Measurements from ENCODE around the gene SLC44A1.

The SLC44A1 gene

DNA sequence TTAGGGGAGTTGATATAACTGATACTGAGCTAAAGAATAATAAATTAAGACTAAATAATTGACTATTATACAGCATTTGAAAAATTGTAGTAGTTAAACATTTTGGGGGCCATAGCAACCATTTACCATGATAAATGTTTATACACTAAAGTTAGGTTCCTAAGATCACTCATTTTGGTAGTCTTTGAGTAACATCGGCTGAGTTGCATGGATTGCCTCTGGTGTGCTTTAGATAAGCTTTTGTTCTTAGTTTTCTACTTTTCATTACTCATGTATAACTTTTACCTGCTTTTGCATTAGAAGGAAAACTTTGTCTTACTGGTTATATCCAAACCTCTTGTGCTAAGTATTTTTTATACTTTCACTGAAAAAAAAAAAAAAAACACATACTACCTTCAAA lies 101.2 kb downstream of the SLC44A1 start:
- TF ChIP-seq, protein P1, sequence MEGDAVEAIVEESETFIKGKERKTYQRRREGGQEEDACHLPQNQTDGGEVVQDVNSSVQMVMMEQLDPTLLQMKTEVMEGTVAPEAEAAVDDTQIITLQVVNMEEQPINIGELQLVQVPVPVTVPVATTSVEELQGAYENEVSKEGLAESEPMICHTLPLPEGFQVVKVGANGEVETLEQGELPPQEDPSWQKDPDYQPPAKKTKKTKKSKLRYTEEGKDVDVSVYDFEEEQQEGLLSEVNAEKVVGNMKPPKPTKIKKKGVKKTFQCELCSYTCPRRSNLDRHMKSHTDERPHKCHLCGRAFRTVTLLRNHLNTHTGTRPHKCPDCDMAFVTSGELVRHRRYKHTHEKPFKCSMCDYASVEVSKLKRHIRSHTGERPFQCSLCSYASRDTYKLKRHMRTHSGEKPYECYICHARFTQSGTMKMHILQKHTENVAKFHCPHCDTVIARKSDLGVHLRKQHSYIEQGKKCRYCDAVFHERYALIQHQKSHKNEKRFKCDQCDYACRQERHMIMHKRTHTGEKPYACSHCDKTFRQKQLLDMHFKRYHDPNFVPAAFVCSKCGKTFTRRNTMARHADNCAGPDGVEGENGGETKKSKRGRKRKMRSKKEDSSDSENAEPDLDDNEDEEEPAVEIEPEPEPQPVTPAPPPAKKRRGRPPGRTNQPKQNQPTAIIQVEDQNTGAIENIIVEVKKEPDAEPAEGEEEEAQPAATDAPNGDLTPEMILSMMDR (IDR thresholded peaks at IDR 0.05; ENCODE audit: low read depth, low read length) = no peak
- TF ChIP-seq, protein P2, sequence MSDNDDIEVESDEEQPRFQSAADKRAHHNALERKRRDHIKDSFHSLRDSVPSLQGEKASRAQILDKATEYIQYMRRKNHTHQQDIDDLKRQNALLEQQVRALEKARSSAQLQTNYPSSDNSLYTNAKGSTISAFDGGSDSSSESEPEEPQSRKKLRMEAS (IDR thresholded peaks at IDR 0.05; ENCODE audit: low read depth, low read length) = no peak
- no peak for TF ChIP-seq MYC (IDR thresholded peaks at IDR 0.05; ENCODE audit: low read depth, low read length)
- TF ChIP-seq POLR2A (IDR thresholded peaks at IDR 0.05; ENCODE audit: extremely low read depth, insufficient read length) = no peak
- no peak for DNase-seq (ENCODE audit: low read depth)
- no peak overlapping the region for H3K4me3 ChIP-seq (ENCODE audit: low read depth, low read length)

DNA sequence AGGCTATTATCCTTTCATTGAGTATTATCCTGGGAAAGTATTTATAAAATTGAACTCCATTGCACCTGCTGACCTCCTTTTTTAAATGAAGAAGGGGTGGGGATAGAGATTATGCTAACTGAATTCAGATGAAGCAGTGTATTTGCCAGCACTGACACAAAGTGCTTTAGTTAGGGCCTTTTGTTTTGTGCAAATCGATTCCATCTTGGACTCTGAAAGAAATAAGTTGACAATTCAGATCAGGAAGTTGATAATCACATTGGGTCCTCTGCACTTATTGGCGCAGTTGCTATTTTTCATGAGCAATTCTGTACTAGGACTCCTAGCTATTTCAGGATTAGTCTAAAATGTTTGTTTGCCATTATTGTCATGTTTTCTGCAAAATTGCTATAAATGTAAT lies 101.8 kb downstream of the SLC44A1 start:
- H3K4me3 ChIP-seq (ENCODE audit: low read depth, low read length) = no peak overlapping the region
- TF ChIP-seq POLR2A (IDR thresholded peaks at IDR 0.05; ENCODE audit: extremely low read depth, insufficient read length) (no peak), MYC (IDR thresholded peaks at IDR 0.05; ENCODE audit: low read depth, low read length) (no peak)
- TF ChIP-seq, protein P1 (IDR thresholded peaks at IDR 0.05; ENCODE audit: low read depth, low read length) = no peak
- TF ChIP-seq, protein P2 (IDR thresholded peaks at IDR 0.05; ENCODE audit: low read depth, low read length) = no peak
- DNase-seq (ENCODE audit: low read depth) = no peak

DNA sequence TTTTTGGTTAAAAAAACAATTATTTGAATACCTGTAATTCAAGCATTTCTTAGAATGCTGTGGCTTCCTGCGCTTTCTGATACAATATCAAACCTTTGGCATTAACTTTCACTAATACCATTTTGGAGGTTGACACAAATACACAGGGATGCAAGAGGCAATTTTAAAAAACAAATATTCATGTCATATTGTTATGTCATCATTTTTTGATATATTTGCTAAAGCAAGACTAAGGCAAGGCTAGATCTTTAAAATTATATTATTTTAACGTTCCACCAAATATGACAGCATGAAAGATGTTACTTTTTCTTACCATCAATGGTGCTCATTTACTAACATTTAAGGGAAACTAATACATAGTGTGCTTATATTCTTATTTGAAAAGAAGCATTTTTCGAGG lies 110.0 kb downstream of the SLC44A1 start:
- H3K4me3 ChIP-seq (ENCODE audit: low read depth, low read length) = no peak overlapping the region
- DNase-seq (ENCODE audit: low read depth) = no peak
- TF ChIP-seq, protein P1 (IDR thresholded peaks at IDR 0.05; ENCODE audit: low read depth, low read length) = no peak
- TF ChIP-seq MYC (IDR thresholded peaks at IDR 0.05; ENCODE audit: low read depth, low read length) (no peak), POLR2A (IDR thresholded peaks at IDR 0.05; ENCODE audit: extremely low read depth, insufficient read length) (no peak)
- TF ChIP-seq, protein P2 (IDR thresholded peaks at IDR 0.05; ENCODE audit: low read depth, low read length) = no peak

DNA sequence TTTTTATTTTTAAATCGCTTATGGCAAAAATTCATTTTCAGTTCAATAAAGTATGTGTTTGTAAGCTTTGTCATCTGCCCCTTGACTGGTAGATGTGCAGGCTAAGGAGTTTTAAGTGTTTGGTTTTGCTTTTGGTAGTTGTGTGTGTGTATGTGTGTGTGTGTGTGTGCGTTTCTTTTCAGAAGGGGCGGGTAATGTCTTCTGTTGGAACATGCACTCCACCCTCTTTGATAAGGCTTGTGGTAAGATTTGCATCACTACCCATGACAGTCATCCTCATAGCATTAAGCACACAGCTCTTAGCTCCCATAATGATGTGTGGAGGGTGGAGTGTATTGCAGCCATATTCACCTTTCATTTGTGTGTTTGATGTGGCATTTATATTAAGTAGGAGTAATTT lies 111.3 kb downstream of the SLC44A1 start:
- TF ChIP-seq MYC (IDR thresholded peaks at IDR 0.05; ENCODE audit: low read depth, low read length) (no peak), POLR2A (IDR thresholded peaks at IDR 0.05; ENCODE audit: extremely low read depth, insufficient read length) (no peak)
- TF ChIP-seq, protein P2 (IDR thresholded peaks at IDR 0.05; ENCODE audit: low read depth, low read length) = no peak
- TF ChIP-seq, protein P1 (IDR thresholded peaks at IDR 0.05; ENCODE audit: low read depth, low read length) = no peak
- no peak overlapping the region for H3K4me3 ChIP-seq (ENCODE audit: low read depth, low read length)
- no peak for DNase-seq (ENCODE audit: low read depth)

DNA sequence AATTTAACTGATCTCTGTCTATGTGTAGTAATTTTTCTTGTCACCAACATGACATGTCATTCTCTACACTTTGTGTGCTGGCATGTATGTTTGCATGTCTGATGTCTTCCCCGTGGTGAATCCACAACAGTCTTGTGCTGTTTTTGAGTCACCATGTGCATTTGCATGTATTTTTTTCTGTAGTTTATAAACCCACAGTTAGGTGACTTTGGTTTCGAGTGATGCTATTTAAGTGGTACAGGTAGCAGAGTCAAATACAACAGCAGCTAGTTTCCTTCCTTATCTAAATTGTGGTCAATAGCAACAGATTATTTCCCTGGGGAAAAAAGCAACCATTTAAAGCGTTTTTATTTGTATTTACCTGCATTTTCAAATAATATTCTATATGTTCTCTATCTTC lies 113.5 kb downstream of the SLC44A1 start:
- TF ChIP-seq POLR2A (IDR thresholded peaks at IDR 0.05; ENCODE audit: extremely low read depth, insufficient read length) (no peak), MYC (IDR thresholded peaks at IDR 0.05; ENCODE audit: low read depth, low read length) (no peak)
- TF ChIP-seq, protein P2 (IDR thresholded peaks at IDR 0.05; ENCODE audit: low read depth, low read length) = no peak
- no peak overlapping the region for H3K4me3 ChIP-seq (ENCODE audit: low read depth, low read length)
- no peak for DNase-seq (ENCODE audit: low read depth)

DNA sequence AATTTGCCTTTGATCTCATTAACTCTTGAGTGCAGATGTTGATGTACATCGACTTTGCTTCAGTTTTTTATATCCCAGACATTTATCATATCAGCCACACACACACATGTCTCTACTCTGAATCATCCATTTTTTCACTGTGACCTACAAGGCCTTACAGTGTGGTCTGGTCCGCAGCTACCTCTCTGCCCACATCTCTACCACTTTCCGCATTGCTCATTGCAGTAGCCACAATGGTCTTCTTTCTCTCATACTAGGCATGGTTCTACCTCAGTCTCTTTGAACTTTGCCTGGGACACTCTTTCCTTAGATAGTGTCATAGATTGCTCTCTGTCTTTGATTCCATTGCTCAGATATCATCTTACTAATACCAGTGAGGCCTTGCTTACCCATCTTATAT lies 115.4 kb downstream of the SLC44A1 start:
- no peak for DNase-seq (ENCODE audit: low read depth)
- TF ChIP-seq MYC (IDR thresholded peaks at IDR 0.05; ENCODE audit: low read depth, low read length) = no peak
- TF ChIP-seq POLR2A (IDR thresholded peaks at IDR 0.05; ENCODE audit: extremely low read depth, insufficient read length) = no peak
- TF ChIP-seq, protein P2 (IDR thresholded peaks at IDR 0.05; ENCODE audit: low read depth, low read length) = no peak
- TF ChIP-seq, protein P1 (IDR thresholded peaks at IDR 0.05; ENCODE audit: low read depth, low read length) = no peak
- no peak overlapping the region for H3K4me3 ChIP-seq (ENCODE audit: low read depth, low read length)

Data from NB4 (cell line).